DOHH2 (cell line): ENCODE data around the gene CTNNA2.

Source experiments
- H3F3A ChIP-seq: fragments of 200-600 bp; sonication (generic), shearing (Covaris generic); 2 replicates; pipeline ENCODE4 v1.6.0; 2016; ENCODE audit warnings: antibody characterized with exemption, mild to moderate bottlenecking; ENCODE audit not compliant: control insufficient read depth, insufficient read depth
- H3K27ac ChIP-seq: fragments of 200-600 bp; sonication (generic); 2 replicates; pipeline ENCODE4 v1.5.1; 2014; ENCODE audit warnings: low read depth, mild to moderate bottlenecking, low read length, moderate library complexity
- H3K27me3 ChIP-seq: fragments of 200-600 bp; sonication (generic); 2 replicates; pipeline ENCODE4 v1.6.1; 2014; ENCODE audit warnings: mild to moderate bottlenecking, low read length, mixed read lengths; ENCODE audit not compliant: control insufficient read depth
- H3K36me3 ChIP-seq: fragments of 200-600 bp; sonication (generic); 2 replicates; pipeline ENCODE4 v1.6.1; 2014; ENCODE audit warnings: mild to moderate bottlenecking, low read length, moderate library complexity, mixed read lengths; ENCODE audit not compliant: control insufficient read depth
- H3K4me1 ChIP-seq: fragments of 200-600 bp; sonication (generic); 2 replicates; pipeline ENCODE4 v1.6.1; 2014; ENCODE audit warnings: mild to moderate bottlenecking, low read length, mixed read lengths; ENCODE audit not compliant: control insufficient read depth
- H3K4me2 ChIP-seq: fragments of 200-600 bp; sonication (generic); 2 replicates; pipeline ENCODE4 v1.6.0; 2014; ENCODE audit warnings: mild to moderate bottlenecking, low read length, moderate library complexity
- H3K4me3 ChIP-seq: fragments of 200-600 bp; sonication (generic); 2 replicates; pipeline ENCODE4 v1.5.1; 2014; ENCODE audit warnings: mild to moderate bottlenecking, low read length, mixed read lengths
- H3K79me2 ChIP-seq: fragments of 200-600 bp; sonication (generic); 2 replicates; pipeline ENCODE4 v1.6.1; 2014; ENCODE audit warnings: mild to moderate bottlenecking, low read length, mixed read lengths; ENCODE audit not compliant: control insufficient read depth
- H3K9me2 ChIP-seq: fragments of 200-600 bp; sonication (generic); replicated peaks from 2 replicates; pipeline ENCODE4 v1.6.1; 2014; ENCODE audit warnings: mild to moderate bottlenecking, low read length, mixed read lengths; ENCODE audit not compliant: control insufficient read depth
- H3K9me3 ChIP-seq: fragments of 200-600 bp; sonication (generic); 2 replicates; pipeline ENCODE4 v1.6.1; 2014; ENCODE audit warnings: antibody characterized with exemption, low read length, mixed read lengths; ENCODE audit not compliant: control insufficient read depth, insufficient read depth
- H4K20me1 ChIP-seq: fragments of 200-600 bp; sonication (generic); 2 replicates; pipeline ENCODE4 v1.6.0; 2014; ENCODE audit warnings: low read depth, mild to moderate bottlenecking, antibody characterized with exemption, low read length, moderate library complexity; ENCODE audit not compliant: control insufficient read depth, insufficient read depth
- CTCF ChIP-seq: fragments of 200-600 bp; sonication (generic); IDR thresholded peaks from one replicate; pipeline ENCODE4 v1.5.1; 2014; ENCODE audit warnings: antibody characterized with exemption, mild to moderate bottlenecking, low read depth, low read length; ENCODE audit not compliant: poor library complexity, severe bottlenecking
- EZH2phosphoT487 ChIP-seq: fragments of 200-600 bp; sonication (generic); IDR thresholded peaks from 2 replicates; pipeline ENCODE4 v1.6.1; 2017; ENCODE audit warnings: borderline replicate concordance, mild to moderate bottlenecking, antibody characterized with exemption, low read length, moderate library complexity, mixed read lengths

CTNNA2 gene

GRCh38 chr2:79952616-79953015 is 439.8 kb downstream of the CTNNA2 start:
- H3K4me1 ChIP-seq, result no peaks in the 10 kb centered on the region
- H3K36me3 ChIP-seq, result no peaks in the 10 kb centered on the region
- H4K20me1 ChIP-seq, result no peaks in the 10 kb centered on the region
- H3K79me2 ChIP-seq, result no peaks in the 10 kb centered on the region
- H3K4me3 ChIP-seq, result no peak overlapping the region
- H3K9me2 ChIP-seq, result no peaks in the 10 kb centered on the region
- no peak for TF ChIP-seq EZH2phosphoT487
- H3F3A ChIP-seq, result no peaks in the 10 kb centered on the region
- H3K4me2 ChIP-seq, result no peak overlapping the region
- H3K27ac ChIP-seq, result no peak overlapping the region
- H3K27me3 ChIP-seq, result no peaks in the 10 kb centered on the region
- no peaks in the 10 kb centered on the region for H3K9me3 ChIP-seq

- H3K27ac ChIP-seq, result no peak overlapping the region
- TF ChIP-seq EZH2phosphoT487 (no peak), CTCF (no peak)
- no peak overlapping the region for H3K4me2 ChIP-seq
- no peaks in the 10 kb centered on the region for H3K9me2 ChIP-seq
- H3K4me1 ChIP-seq, result no peaks in the 10 kb centered on the region
- H3K36me3 ChIP-seq, result no peaks in the 10 kb centered on the region
- no peaks in the 10 kb centered on the region for H3K9me3 ChIP-seq
- no peaks in the 10 kb centered on the region for H4K20me1 ChIP-seq
- no peaks in the 10 kb centered on the region for H3F3A ChIP-seq
- H3K4me3 ChIP-seq, result no peak overlapping the region
- H3K79me2 ChIP-seq, result no peaks in the 10 kb centered on the region
- H3K27me3 ChIP-seq, result no peaks in the 10 kb centered on the region
These were observed 447.2 kb downstream of the CTNNA2 start for GRCh38 chr2:79960035-79960434.

GRCh38 chr2:79960519-79960918 is 447.7 kb downstream of the CTNNA2 start:
- H3K4me3 ChIP-seq, result no peak overlapping the region
- no peaks in the 10 kb centered on the region for H3K27me3 ChIP-seq
- no peaks in the 10 kb centered on the region for H3K36me3 ChIP-seq
- H3F3A ChIP-seq, result no peaks in the 10 kb centered on the region
- H3K27ac ChIP-seq, result no peak overlapping the region
- no peaks in the 10 kb centered on the region for H4K20me1 ChIP-seq
- no peaks in the 10 kb centered on the region for H3K79me2 ChIP-seq
- no peaks in the 10 kb centered on the region for H3K4me1 ChIP-seq
- no peaks in the 10 kb centered on the region for H3K9me2 ChIP-seq
- TF ChIP-seq EZH2phosphoT487, result no peak
- no peak for TF ChIP-seq CTCF
- no peaks in the 10 kb centered on the region for H3K9me3 ChIP-seq
- H3K4me2 ChIP-seq, result no peak overlapping the region

DNA sequence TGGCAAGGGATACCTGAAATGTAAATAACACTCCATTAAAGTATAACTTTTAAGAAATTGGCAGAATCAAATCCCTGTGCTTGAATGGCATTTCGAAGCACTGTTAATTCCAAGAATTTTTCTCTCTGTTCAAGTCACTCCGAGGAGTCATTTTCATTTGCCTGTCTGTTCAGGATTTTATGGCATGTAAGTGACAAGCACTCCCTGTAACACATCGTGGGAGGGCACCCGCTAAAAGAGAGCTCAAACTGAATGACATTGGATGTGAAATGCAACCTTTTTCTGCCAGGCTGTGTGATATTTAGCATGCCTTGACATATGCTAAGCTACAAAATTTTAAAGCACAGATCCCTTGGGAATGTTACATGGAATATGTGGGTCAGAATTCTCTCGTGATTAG is 452.1 kb downstream of the CTNNA2 start:
- no peaks in the 10 kb centered on the region for H3K27me3 ChIP-seq
- H4K20me1 ChIP-seq, result no peaks in the 10 kb centered on the region
- no peaks in the 10 kb centered on the region for H3K79me2 ChIP-seq
- H3K36me3 ChIP-seq, result no peaks in the 10 kb centered on the region
- TF ChIP-seq EZH2phosphoT487, result no peak
- no peaks in the 10 kb centered on the region for H3K9me2 ChIP-seq
- H3K4me3 ChIP-seq, result no peak overlapping the region
- H3K4me1 ChIP-seq, result no peaks in the 10 kb centered on the region
- H3K4me2 ChIP-seq, result no peak overlapping the region
- no peaks in the 10 kb centered on the region for H3F3A ChIP-seq
- H3K9me3 ChIP-seq, result no peaks in the 10 kb centered on the region
- H3K27ac ChIP-seq, result no peak overlapping the region
